ENCODE data around the gene HOXC5.
A peak's percentile ranks its signal among the peaks of the same experiment; 100 is the strongest.

DNA sequence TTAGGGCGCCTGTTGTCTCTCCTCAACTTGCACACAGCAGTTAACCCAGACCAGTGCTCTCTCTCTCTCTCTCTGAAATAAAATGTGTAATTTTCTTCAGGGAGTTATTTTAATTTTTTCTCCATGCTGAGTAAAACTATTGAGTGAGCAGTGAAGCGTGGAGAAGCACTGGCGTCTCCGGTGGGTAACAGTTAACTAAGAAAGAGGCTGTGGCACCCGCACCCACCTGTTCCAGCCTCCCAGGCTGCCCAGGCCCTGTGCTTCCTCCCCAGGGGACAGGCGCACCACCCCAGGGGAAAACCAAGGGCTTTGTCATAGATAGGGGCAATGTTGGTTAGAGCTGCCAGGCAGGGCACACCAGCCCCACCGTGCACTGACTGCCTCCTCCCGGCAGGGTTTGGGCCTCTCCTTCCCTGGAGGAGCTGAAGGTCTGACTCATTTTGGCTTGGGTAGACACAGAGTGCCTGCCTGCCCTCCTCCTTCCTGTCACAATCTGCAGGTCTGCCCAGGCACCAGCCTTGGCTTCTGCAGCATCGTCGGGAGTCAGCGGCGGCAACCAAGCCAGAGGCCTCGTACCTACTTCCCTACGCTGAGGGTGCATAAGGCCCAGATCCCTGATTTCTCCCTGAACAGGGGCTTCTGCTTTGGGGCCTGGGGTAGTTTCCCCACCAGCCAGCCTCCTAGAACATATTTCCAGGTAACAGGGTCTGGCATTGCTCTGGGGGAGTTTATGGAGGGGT, 3.9 kb downstream of the HOXC5 start:
- TF ChIP-seq EZH2phosphoT487 (IDR thresholded peaks at IDR 0.05; ENCODE audit: borderline replicate concordance, low read depth, low read length), result no peak
- TF ChIP-seq, protein P1, sequence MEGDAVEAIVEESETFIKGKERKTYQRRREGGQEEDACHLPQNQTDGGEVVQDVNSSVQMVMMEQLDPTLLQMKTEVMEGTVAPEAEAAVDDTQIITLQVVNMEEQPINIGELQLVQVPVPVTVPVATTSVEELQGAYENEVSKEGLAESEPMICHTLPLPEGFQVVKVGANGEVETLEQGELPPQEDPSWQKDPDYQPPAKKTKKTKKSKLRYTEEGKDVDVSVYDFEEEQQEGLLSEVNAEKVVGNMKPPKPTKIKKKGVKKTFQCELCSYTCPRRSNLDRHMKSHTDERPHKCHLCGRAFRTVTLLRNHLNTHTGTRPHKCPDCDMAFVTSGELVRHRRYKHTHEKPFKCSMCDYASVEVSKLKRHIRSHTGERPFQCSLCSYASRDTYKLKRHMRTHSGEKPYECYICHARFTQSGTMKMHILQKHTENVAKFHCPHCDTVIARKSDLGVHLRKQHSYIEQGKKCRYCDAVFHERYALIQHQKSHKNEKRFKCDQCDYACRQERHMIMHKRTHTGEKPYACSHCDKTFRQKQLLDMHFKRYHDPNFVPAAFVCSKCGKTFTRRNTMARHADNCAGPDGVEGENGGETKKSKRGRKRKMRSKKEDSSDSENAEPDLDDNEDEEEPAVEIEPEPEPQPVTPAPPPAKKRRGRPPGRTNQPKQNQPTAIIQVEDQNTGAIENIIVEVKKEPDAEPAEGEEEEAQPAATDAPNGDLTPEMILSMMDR (conservative IDR thresholded peaks at IDR 0.05; ENCODE audit: low read length), result 0 out of 2 replicates have a peak, but pooled peaks have one; percentile 32

Data from OCI-LY7 (cell line).